WI38 (cell line): ENCODE measurements around the gene CLEC9A.

Experiments used
- H3K4me3 ChIP-seq: 2 replicates; pipeline ENCODE4 v1.5.1; 2011; ENCODE audit warnings: low read depth, mild to moderate bottlenecking, control low read depth, low read length
- TF ChIP-seq, protein P1 (sequence below): IDR thresholded peaks from 2 replicates; pipeline ENCODE4 v1.5.1; 2012; ENCODE audit warnings: low read depth, mild to moderate bottlenecking, control low read depth, low read length

The CLEC9A gene

GRCh38 chr12:10073261-10073660 is 42.8 kb downstream of the CLEC9A start:
- H3K4me3 ChIP-seq = no peak overlapping the region
- TF ChIP-seq, protein P1, sequence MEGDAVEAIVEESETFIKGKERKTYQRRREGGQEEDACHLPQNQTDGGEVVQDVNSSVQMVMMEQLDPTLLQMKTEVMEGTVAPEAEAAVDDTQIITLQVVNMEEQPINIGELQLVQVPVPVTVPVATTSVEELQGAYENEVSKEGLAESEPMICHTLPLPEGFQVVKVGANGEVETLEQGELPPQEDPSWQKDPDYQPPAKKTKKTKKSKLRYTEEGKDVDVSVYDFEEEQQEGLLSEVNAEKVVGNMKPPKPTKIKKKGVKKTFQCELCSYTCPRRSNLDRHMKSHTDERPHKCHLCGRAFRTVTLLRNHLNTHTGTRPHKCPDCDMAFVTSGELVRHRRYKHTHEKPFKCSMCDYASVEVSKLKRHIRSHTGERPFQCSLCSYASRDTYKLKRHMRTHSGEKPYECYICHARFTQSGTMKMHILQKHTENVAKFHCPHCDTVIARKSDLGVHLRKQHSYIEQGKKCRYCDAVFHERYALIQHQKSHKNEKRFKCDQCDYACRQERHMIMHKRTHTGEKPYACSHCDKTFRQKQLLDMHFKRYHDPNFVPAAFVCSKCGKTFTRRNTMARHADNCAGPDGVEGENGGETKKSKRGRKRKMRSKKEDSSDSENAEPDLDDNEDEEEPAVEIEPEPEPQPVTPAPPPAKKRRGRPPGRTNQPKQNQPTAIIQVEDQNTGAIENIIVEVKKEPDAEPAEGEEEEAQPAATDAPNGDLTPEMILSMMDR = no peak

GRCh38 chr12:10075451-10075850 is 45.0 kb downstream of the CLEC9A start:
- TF ChIP-seq, protein P1 = no peak
- no peak overlapping the region for H3K4me3 ChIP-seq

GRCh38 chr12:10082117-10082874 is 51.8 kb downstream of the CLEC9A start:
- TF ChIP-seq, protein P1 = no peak
- no peak overlapping the region for H3K4me3 ChIP-seq

- no peak overlapping the region for H3K4me3 ChIP-seq
- TF ChIP-seq, protein P1 = no peak
These were observed 54.3 kb downstream of the CLEC9A start for GRCh38 chr12:10084733-10085132.

- TF ChIP-seq, protein P1 = no peak
- H3K4me3 ChIP-seq = no peak overlapping the region
These were observed 55.9 kb downstream of the CLEC9A start for GRCh38 chr12:10086387-10086786.

GRCh38 chr12:10088031-10088430 is 57.5 kb downstream of the CLEC9A start:
- H3K4me3 ChIP-seq = no peak overlapping the region
- TF ChIP-seq, protein P1 = no peak

DNA sequence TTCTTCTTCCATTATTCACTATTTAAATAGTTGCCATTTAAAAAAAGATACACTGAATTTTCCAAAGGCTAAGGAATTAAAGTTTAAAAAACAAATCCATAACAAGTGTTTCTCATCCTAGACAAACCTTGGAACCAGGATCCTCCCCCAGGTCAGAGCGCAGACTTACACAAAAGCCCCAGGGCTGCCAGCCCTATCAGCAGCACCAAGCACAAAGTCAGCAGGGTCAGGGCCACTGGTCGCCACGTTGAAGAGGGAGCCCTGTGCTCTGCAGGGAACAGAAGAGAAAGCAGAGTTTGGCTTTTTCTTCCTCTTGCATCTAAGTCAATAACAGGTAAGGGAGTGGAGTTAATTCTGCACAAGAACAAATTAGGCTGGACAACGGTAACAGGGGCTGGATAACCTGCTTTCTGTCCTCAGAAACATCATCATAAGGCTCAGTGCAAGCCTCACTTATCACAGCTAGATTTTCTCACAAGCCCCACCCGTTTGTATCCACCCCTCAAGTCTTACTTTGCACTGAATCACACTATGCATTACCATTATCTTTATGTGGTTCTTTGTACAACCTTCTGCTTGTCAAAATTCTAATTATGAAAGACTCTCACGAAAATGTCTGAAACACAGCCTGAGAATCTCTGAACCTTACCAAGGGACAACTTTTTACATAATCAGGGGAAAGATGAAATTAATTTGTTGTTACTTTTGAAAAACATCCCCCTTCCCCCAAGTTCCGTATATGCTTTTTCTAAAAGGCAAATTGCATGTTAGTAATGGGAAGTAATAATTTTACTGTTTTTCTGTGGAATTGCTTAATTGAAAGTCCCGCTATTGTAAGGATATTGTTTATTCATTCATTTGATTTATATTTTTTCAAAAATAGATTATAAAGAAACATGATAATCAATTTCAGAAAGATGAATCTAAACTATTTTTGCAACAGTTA is 58.7 kb downstream of the CLEC9A start:
- H3K4me3 ChIP-seq = no peak overlapping the region
- TF ChIP-seq, protein P1 = no peak
